ENCODE results near the gene THRB.

THRB gene

DNA sequence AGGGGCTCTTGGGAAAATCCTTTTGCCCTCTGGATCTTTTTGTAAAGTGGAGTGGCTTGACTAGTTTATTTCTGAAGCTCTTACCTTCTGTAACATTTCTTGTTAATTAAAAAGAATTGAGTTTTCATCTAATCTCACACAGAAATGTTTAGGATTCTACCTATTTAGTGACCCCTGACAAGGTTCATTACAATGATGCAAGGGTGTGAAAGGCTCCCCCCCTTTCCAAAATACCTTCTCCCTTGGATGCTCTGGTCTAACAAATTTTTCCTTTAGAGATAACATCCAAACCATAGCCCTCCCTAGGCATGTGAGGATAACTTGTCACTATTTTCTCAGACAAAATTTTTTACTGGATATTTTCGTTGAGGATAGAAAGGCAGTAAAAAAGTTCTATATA, 223.9 kb downstream of the THRB start:
- Histone ChIP-seq H2AK5ac (ENCODE audit: low read depth, low read length) (no peak overlapping the region), H2BK15ac (ENCODE audit: low read length) (no peak overlapping the region), H3K27me3 (ENCODE audit: control insufficient read depth in 3 of 3, insufficient read depth in 3 of 3, low read depth in 1 of 3, low read length in 3 of 3) (no peaks in the 10 kb centered on the region), H3K4me3 (ENCODE audit: low read length in 2 of 2) (no peak overlapping the region), H3K9ac (ENCODE audit: low read depth, low read length, poor library complexity) (no peak overlapping the region), H3K9me3 (replicated peaks in 1 of 2; ENCODE audit: control insufficient read depth in 2 of 2, insufficient read depth in 1 of 2, low read depth in 1 of 2, low read length in 2 of 2) (no peaks in the 10 kb centered on the region), H2BK120ac (ENCODE audit: low read depth, low read length) (no peak overlapping the region), H3K14ac (ENCODE audit: low read length) (no peak overlapping the region), H3K36me3 (replicated peaks in 1 of 2; ENCODE audit: control insufficient read depth in 2 of 2, insufficient read depth in 2 of 2, low read length in 2 of 2) (no peaks in the 10 kb centered on the region), H4K91ac (ENCODE audit: low read depth, low read length, poor library complexity) (no peak overlapping the region), H3K18ac (ENCODE audit: low read length) (no peak overlapping the region), H2BK12ac (ENCODE audit: low read length) (no peak overlapping the region), H3K23ac (ENCODE audit: low read depth, low read length, poor library complexity) (no peak overlapping the region), H4K8ac (ENCODE audit: low read depth, low read length) (no peak overlapping the region), H2BK5ac (ENCODE audit: low read length) (no peak overlapping the region), H3K4me1 (ENCODE audit: control insufficient read depth in 2 of 2, insufficient read depth in 1 of 2, low read depth in 1 of 2, low read length in 2 of 2) (peaks cover 0 to 2% of the 10 kb centered on the region in 2 donors), H2AFZ (ENCODE audit: low read length) (no peak overlapping the region), H3K4me2 (ENCODE audit: insufficient read depth, low read length, poor library complexity, severe bottlenecking) (no peak overlapping the region), H3K4ac (ENCODE audit: low read length) (no peak overlapping the region), H3K27ac (replicated peaks; ENCODE audit: low read length) (peak overlapping the region; percentile 35), H3K79me1 (ENCODE audit: low read depth, low read length) (no peaks in the 10 kb centered on the region)
- no peak for DNase-seq (ENCODE audit: low spot score)
- no CpG with 5 or more reads among the region's 1 CpG for WGBS, 2 donors (ENCODE audit: extremely low coverage in 2 of 2, insufficient read length in 2 of 2, insufficient replicate concordance in 1 of 2)

DNA sequence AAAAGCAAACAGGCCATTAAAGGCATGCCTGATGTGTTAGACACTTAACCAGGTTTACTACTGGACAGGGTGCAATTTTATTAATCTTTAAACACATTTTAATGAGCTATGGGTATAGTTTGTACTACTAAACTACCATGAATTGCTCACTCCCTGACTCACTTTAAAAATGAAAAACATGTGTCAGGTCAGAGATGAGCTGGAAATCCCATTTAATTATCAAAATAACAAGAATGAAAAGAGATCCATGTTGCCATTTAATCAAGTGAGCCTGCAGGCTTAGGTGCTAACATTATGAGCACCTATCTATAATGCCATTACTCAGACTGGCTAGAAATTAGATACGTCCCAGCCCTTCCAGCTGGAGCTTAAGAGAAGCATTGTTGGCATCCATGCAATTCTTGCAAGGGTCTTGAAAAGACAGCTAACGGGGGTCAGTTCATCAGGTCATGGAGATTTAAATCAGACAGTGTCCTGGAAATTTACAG, 224.4 kb downstream of the THRB start:
- Histone ChIP-seq H3K18ac (ENCODE audit: low read length) (no peak overlapping the region), H3K4me1 (ENCODE audit: control insufficient read depth in 2 of 2, insufficient read depth in 1 of 2, low read depth in 1 of 2, low read length in 2 of 2) (peaks cover 0 to 2% of the 10 kb centered on the region in 2 donors), H2BK12ac (ENCODE audit: low read length) (no peak overlapping the region), H3K36me3 (replicated peaks in 1 of 2; ENCODE audit: control insufficient read depth in 2 of 2, insufficient read depth in 2 of 2, low read length in 2 of 2) (no peaks in the 10 kb centered on the region), H3K27me3 (ENCODE audit: control insufficient read depth in 3 of 3, insufficient read depth in 3 of 3, low read depth in 1 of 3, low read length in 3 of 3) (no peaks in the 10 kb centered on the region), H3K23ac (ENCODE audit: low read depth, low read length, poor library complexity) (no peak overlapping the region), H3K9me3 (replicated peaks in 1 of 2; ENCODE audit: control insufficient read depth in 2 of 2, insufficient read depth in 1 of 2, low read depth in 1 of 2, low read length in 2 of 2) (no peaks in the 10 kb centered on the region), H2BK15ac (ENCODE audit: low read length) (no peak overlapping the region), H3K4me3 (ENCODE audit: low read length in 2 of 2) (no peak overlapping the region), H3K9ac (ENCODE audit: low read depth, low read length, poor library complexity) (no peak overlapping the region), H3K4ac (ENCODE audit: low read length) (no peak overlapping the region), H3K27ac (replicated peaks; ENCODE audit: low read length) (peak overlapping the region; percentile 35), H2BK5ac (ENCODE audit: low read length) (no peak overlapping the region), H3K4me2 (ENCODE audit: insufficient read depth, low read length, poor library complexity, severe bottlenecking) (no peak overlapping the region), H3K79me1 (ENCODE audit: low read depth, low read length) (no peaks in the 10 kb centered on the region), H3K14ac (ENCODE audit: low read length) (no peak overlapping the region), H2BK120ac (ENCODE audit: low read depth, low read length) (no peak overlapping the region), H2AK5ac (ENCODE audit: low read depth, low read length) (no peak overlapping the region), H2AFZ (ENCODE audit: low read length) (no peak overlapping the region), H4K91ac (ENCODE audit: low read depth, low read length, poor library complexity) (no peak overlapping the region), H4K8ac (ENCODE audit: low read depth, low read length) (no peak overlapping the region)
- peak; percentile 58 for DNase-seq (ENCODE audit: low spot score)
- WGBS, 2 donors (ENCODE audit: extremely low coverage in 2 of 2, insufficient read length in 2 of 2, insufficient replicate concordance in 1 of 2): no CpG with 5 or more reads among the region's 2 CpGs

DNA sequence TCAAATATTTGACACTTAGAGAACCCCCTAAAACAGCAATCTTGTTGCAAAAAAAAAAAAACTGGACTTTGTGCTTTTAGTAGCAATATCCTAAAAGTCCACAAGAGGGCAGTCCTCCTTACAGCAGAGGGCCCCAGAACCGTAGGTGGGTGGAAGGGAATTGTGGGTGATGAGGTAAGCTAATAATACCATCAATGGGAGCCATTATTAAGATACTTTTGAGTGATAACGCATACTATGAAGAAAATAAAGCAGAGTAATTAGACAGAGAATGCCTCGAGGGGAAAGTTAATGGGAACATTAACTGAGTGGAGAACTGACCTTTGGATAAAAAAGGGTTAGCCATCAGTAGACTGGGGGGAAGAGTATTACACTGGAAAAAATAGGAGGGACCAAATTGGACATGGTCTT, 229.9 kb downstream of the THRB start:
- Histone ChIP-seq H3K4me1 (ENCODE audit: control insufficient read depth in 2 of 2, insufficient read depth in 1 of 2, low read depth in 1 of 2, low read length in 2 of 2) (no peaks in the 10 kb centered on the region), H3K4me2 (ENCODE audit: insufficient read depth, low read length, poor library complexity, severe bottlenecking) (no peak overlapping the region), H3K4me3 (ENCODE audit: low read length in 2 of 2) (no peak overlapping the region), H2BK120ac (ENCODE audit: low read depth, low read length) (no peak overlapping the region), H3K14ac (ENCODE audit: low read length) (no peak overlapping the region), H3K9me3 (replicated peaks in 1 of 2; ENCODE audit: control insufficient read depth in 2 of 2, insufficient read depth in 1 of 2, low read depth in 1 of 2, low read length in 2 of 2) (no peaks in the 10 kb centered on the region), H4K91ac (ENCODE audit: low read depth, low read length, poor library complexity) (no peak overlapping the region), H2AK5ac (ENCODE audit: low read depth, low read length) (no peak overlapping the region), H2BK15ac (ENCODE audit: low read length) (no peak overlapping the region), H3K18ac (ENCODE audit: low read length) (no peak overlapping the region), H2BK12ac (ENCODE audit: low read length) (no peak overlapping the region), H3K4ac (ENCODE audit: low read length) (no peak overlapping the region), H3K36me3 (replicated peaks in 1 of 2; ENCODE audit: control insufficient read depth in 2 of 2, insufficient read depth in 2 of 2, low read length in 2 of 2) (no peaks in the 10 kb centered on the region), H3K79me1 (ENCODE audit: low read depth, low read length) (no peaks in the 10 kb centered on the region), H3K27ac (replicated peaks; ENCODE audit: low read length) (no peak overlapping the region), H4K8ac (ENCODE audit: low read depth, low read length) (no peak overlapping the region), H2AFZ (ENCODE audit: low read length) (no peak overlapping the region), H3K9ac (ENCODE audit: low read depth, low read length, poor library complexity) (no peak overlapping the region), H2BK5ac (ENCODE audit: low read length) (no peak overlapping the region), H3K27me3 (ENCODE audit: control insufficient read depth in 3 of 3, insufficient read depth in 3 of 3, low read depth in 1 of 3, low read length in 3 of 3) (no peaks in the 10 kb centered on the region), H3K23ac (ENCODE audit: low read depth, low read length, poor library complexity) (no peak overlapping the region)
- WGBS, 2 donors (ENCODE audit: extremely low coverage in 2 of 2, insufficient read length in 2 of 2, insufficient replicate concordance in 1 of 2): no CpG with 5 or more reads among the region's 3 CpGs
- no peak for DNase-seq (ENCODE audit: low spot score)

DNA sequence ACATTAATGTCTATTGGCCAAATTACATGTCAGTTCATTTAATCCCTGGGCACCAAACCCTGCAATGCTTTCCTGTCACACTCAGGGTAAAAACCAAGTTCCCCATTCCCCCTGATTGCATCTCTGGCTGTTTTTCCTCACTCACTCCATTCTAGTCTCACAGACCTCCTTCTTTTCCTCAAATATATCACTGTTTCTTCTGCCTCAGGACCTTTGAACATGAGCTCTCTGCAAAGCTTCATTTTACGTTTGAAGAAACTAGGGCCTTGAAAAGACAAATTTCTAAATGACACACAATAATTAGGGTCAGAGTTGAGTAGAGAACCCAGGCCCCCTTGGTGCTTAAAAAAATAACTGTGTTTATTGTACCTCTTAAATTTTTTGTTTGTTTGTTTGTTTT, 230.6 kb downstream of the THRB start:
- Histone ChIP-seq H3K9me3 (replicated peaks in 1 of 2; ENCODE audit: control insufficient read depth in 2 of 2, insufficient read depth in 1 of 2, low read depth in 1 of 2, low read length in 2 of 2) (no peaks in the 10 kb centered on the region), H2BK5ac (ENCODE audit: low read length) (no peak overlapping the region)
- no CpG with 5 or more reads among the region's 1 CpG for WGBS, 2 donors (ENCODE audit: extremely low coverage in 2 of 2, insufficient read length in 2 of 2, insufficient replicate concordance in 1 of 2)

More for the DNA sequence above, 230.6 kb downstream of the THRB start:
- Histone ChIP-seq H2BK15ac (ENCODE audit: low read length) (no peak overlapping the region), H2AFZ (ENCODE audit: low read length) (no peak overlapping the region), H3K4ac (ENCODE audit: low read length) (no peak overlapping the region), H3K4me1 (ENCODE audit: control insufficient read depth in 2 of 2, insufficient read depth in 1 of 2, low read depth in 1 of 2, low read length in 2 of 2) (no peaks in the 10 kb centered on the region), H3K27me3 (ENCODE audit: control insufficient read depth in 3 of 3, insufficient read depth in 3 of 3, low read depth in 1 of 3, low read length in 3 of 3) (no peaks in the 10 kb centered on the region), H3K4me2 (ENCODE audit: insufficient read depth, low read length, poor library complexity, severe bottlenecking) (no peak overlapping the region), H2BK120ac (ENCODE audit: low read depth, low read length) (no peak overlapping the region), H3K14ac (ENCODE audit: low read length) (no peak overlapping the region), H3K27ac (replicated peaks; ENCODE audit: low read length) (no peak overlapping the region), H3K4me3 (ENCODE audit: low read length in 2 of 2) (no peak overlapping the region), H3K79me1 (ENCODE audit: low read depth, low read length) (no peaks in the 10 kb centered on the region), H4K91ac (ENCODE audit: low read depth, low read length, poor library complexity) (no peak overlapping the region), H3K18ac (ENCODE audit: low read length) (no peak overlapping the region), H3K9ac (ENCODE audit: low read depth, low read length, poor library complexity) (no peak overlapping the region), H2BK12ac (ENCODE audit: low read length) (no peak overlapping the region), H2AK5ac (ENCODE audit: low read depth, low read length) (no peak overlapping the region), H3K36me3 (replicated peaks in 1 of 2; ENCODE audit: control insufficient read depth in 2 of 2, insufficient read depth in 2 of 2, low read length in 2 of 2) (no peaks in the 10 kb centered on the region), H4K8ac (ENCODE audit: low read depth, low read length) (no peak overlapping the region), H3K23ac (ENCODE audit: low read depth, low read length, poor library complexity) (no peak overlapping the region)
- DNase-seq (ENCODE audit: low spot score): no peak
